ENCODE results near the gene SH3BP4.
A peak's percentile ranks its signal among the peaks of the same experiment; 100 is the strongest.

The SH3BP4 gene

GRCh38 chr2:235078914-235079472 is 127.2 kb downstream of the SH3BP4 start:
- Histone ChIP-seq H3K9ac (ENCODE audit: insufficient read length) (no peak overlapping the region), H3K4me3 (no peak overlapping the region), H3K27ac (no peak overlapping the region), H3K36me3 (ENCODE audit: insufficient read depth, low read length) (no peaks in the 10 kb centered on the region), H3K9me3 (ENCODE audit: low read depth, low read length) (no peaks in the 10 kb centered on the region)
- DNase-seq (ENCODE audit: low read depth, low spot score) = no peak
- no peak for TF ChIP-seq EZH2 (IDR thresholded peaks at IDR 0.05)
- no peak for TF ChIP-seq POLR2AphosphoS5 (IDR thresholded peaks at IDR 0.05; ENCODE audit: borderline replicate concordance, low read depth, low read length)
- TF ChIP-seq FOXP2 (optimal IDR thresholded peaks at IDR 0.05; ENCODE audit: control extremely low read depth, extremely low read length, insufficient read depth) = no peak

DNA sequence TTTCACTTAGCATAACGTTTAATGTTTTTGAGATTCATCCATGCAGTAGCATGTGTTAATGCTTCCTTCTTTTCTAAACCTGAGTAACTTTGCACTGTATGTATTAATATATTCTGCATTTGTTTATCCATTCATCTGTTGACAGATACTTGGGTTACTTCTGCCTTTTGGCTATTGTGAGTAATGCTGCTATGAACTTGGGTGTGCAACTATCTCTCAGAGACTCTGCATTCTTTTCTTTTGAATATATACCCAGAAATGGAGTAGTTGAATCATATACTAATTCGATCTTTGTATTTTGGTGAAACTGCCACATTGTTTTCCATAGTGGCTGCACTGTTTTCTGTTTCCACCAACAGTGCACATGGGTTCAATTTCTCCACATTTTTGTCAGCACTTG is 128.3 kb downstream of the SH3BP4 start:
- H3K36me3 ChIP-seq (ENCODE audit: insufficient read depth, low read length) = no peaks in the 10 kb centered on the region
- peaks cover 3% of the 10 kb centered on the region; the same call in 1 of the 2 replicates for H3K9me3 ChIP-seq (ENCODE audit: low read depth, low read length)
- H3K9ac ChIP-seq (ENCODE audit: insufficient read length) = no peak overlapping the region
- no peak for DNase-seq (ENCODE audit: low read depth, low spot score)
- TF ChIP-seq EZH2 (IDR thresholded peaks at IDR 0.05) (no peak), FOXP2 (optimal IDR thresholded peaks at IDR 0.05; ENCODE audit: control extremely low read depth, extremely low read length, insufficient read depth) (no peak), POLR2AphosphoS5 (IDR thresholded peaks at IDR 0.05; ENCODE audit: borderline replicate concordance, low read depth, low read length) (no peak)
- H3K4me3 ChIP-seq = no peak overlapping the region
- H3K27ac ChIP-seq = no peak overlapping the region

- H3K9ac ChIP-seq (ENCODE audit: insufficient read length) = no peak overlapping the region
- peaks cover 5% of the 10 kb centered on the region; the same call in 1 of the 2 replicates for H3K9me3 ChIP-seq (ENCODE audit: low read depth, low read length)
- TF ChIP-seq EZH2 (IDR thresholded peaks at IDR 0.05) (no peak), FOXP2 (optimal IDR thresholded peaks at IDR 0.05; ENCODE audit: control extremely low read depth, extremely low read length, insufficient read depth) (no peak), POLR2AphosphoS5 (IDR thresholded peaks at IDR 0.05; ENCODE audit: borderline replicate concordance, low read depth, low read length) (no peak)
- no peaks in the 10 kb centered on the region for H3K36me3 ChIP-seq (ENCODE audit: insufficient read depth, low read length)
- no peak overlapping the region for H3K4me3 ChIP-seq
- no peak for DNase-seq (ENCODE audit: low read depth, low spot score)
- no peak overlapping the region for H3K27ac ChIP-seq
These were observed 130.9 kb downstream of the SH3BP4 start for GRCh38 chr2:235082578-235083338.

DNA sequence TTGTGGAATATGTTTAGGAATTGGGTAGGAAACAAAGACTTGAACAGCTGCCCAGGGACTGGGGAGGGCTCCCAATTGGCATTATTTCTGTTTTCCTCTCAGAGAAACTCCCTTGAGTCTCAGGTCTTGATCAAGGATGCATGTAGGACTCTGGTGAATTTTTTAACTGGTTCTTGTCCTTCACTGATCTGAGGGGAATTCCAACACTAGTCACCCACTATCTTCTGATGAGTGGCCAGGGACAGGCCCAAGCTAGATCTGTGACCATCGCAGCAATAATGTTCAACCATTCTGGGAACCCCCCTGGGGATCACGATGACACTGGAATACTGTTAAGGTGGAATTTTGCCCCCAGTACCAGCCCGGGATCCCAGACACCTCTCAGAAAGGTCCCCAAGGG is 132.0 kb downstream of the SH3BP4 start:
- H3K9ac ChIP-seq (ENCODE audit: insufficient read length) = no peak overlapping the region
- no peaks in the 10 kb centered on the region for H3K36me3 ChIP-seq (ENCODE audit: insufficient read depth, low read length)
- H3K4me3 ChIP-seq = no peak overlapping the region
- H3K27ac ChIP-seq = no peak overlapping the region
- DNase-seq (ENCODE audit: low read depth, low spot score) = no peak
- H3K9me3 ChIP-seq (ENCODE audit: low read depth, low read length) = peaks cover 5% of the 10 kb centered on the region; the same call in 1 of the 2 replicates
- TF ChIP-seq EZH2 (IDR thresholded peaks at IDR 0.05) (no peak), POLR2AphosphoS5 (IDR thresholded peaks at IDR 0.05; ENCODE audit: borderline replicate concordance, low read depth, low read length) (no peak), FOXP2 (optimal IDR thresholded peaks at IDR 0.05; ENCODE audit: control extremely low read depth, extremely low read length, insufficient read depth) (no peak)

DNA sequence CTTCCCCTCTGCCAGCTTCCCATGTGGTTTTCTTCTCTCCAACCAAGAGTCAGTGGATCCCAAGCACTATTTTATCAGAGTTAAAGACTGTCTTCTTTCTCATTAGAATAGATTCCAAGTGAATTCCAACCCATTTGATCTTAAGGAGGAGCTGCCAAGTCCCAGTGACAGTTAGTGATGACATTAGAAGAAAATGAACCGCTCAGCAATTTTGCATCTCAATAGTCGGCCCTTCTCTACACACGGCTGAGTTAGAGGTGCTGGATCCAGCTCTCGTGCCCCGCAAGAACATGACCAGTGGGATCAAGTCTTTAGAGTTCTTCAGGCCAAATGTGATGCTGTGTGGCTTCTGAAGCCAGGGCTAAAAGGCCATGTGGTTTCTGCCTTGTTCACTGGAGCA is 132.6 kb downstream of the SH3BP4 start:
- TF ChIP-seq EZH2 (IDR thresholded peaks at IDR 0.05) = no peak
- no peak for TF ChIP-seq POLR2AphosphoS5 (IDR thresholded peaks at IDR 0.05; ENCODE audit: borderline replicate concordance, low read depth, low read length)
- no peak for TF ChIP-seq FOXP2 (optimal IDR thresholded peaks at IDR 0.05; ENCODE audit: control extremely low read depth, extremely low read length, insufficient read depth)
- Histone ChIP-seq H3K4me3 (no peak overlapping the region), H3K27ac (no peak overlapping the region), H3K36me3 (ENCODE audit: insufficient read depth, low read length) (no peaks in the 10 kb centered on the region), H3K9me3 (ENCODE audit: low read depth, low read length) (peaks cover 5% of the 10 kb centered on the region; the same call in 1 of the 2 replicates), H3K9ac (ENCODE audit: insufficient read length) (no peak overlapping the region)
- no peak for DNase-seq (ENCODE audit: low read depth, low spot score)

- no peak overlapping the region for H3K9ac ChIP-seq (ENCODE audit: insufficient read length)
- no peak overlapping the region for H3K27ac ChIP-seq
- DNase-seq (ENCODE audit: low read depth, low spot score) = peak; percentile 39
- H3K36me3 ChIP-seq (ENCODE audit: insufficient read depth, low read length) = no peaks in the 10 kb centered on the region
- TF ChIP-seq POLR2AphosphoS5 (IDR thresholded peaks at IDR 0.05; ENCODE audit: borderline replicate concordance, low read depth, low read length) (no peak), FOXP2 (optimal IDR thresholded peaks at IDR 0.05; ENCODE audit: control extremely low read depth, extremely low read length, insufficient read depth) (no peak), EZH2 (IDR thresholded peaks at IDR 0.05) (no peak)
- no peak overlapping the region for H3K4me3 ChIP-seq
- H3K9me3 ChIP-seq (ENCODE audit: low read depth, low read length) = peaks cover 5% of the 10 kb centered on the region; the same call in 1 of the 2 replicates
These were observed 133.7 kb downstream of the SH3BP4 start for GRCh38 chr2:235085476-235085875.

DNA sequence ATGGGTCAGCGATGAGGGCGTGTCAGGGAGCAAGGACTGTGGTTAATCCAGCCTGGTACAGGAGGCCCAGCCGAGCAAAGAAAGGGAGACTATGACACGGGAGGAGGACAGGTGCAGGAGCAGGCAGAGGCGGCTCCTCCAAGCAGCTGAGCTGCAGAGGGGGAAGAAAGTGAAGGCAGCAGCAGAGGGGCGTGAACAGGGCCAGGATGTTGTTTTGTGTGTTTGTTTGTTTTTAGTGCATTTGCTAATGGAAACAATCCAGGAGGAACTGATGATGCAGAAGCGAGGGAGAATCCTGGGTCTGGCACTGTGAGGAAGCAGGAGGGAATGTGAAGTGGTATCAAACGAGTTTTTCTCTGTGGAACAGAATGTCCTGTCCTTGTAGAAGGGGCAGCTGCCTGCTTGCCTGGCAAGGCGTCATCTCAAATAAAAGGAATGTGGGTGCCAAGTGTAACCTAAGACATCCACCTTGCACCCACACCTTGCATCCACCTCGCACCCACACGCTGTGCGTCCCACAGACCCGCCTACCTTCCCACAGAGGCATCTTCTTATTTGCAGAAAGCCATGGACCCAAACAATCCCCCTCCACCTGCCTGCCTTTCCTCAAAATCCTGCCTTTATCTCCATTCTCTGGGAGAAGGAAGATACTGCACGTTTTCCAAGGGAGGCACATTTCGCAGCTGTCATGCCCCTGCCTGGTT is 134.8 kb downstream of the SH3BP4 start:
- Histone ChIP-seq H3K4me3 (no peak overlapping the region), H3K36me3 (ENCODE audit: insufficient read depth, low read length) (no peaks in the 10 kb centered on the region), H3K9ac (ENCODE audit: insufficient read length) (no peak overlapping the region), H3K9me3 (ENCODE audit: low read depth, low read length) (peaks cover 5% of the 10 kb centered on the region; the same call in 1 of the 2 replicates), H3K27ac (no peak overlapping the region)
- TF ChIP-seq FOXP2 (optimal IDR thresholded peaks at IDR 0.05; ENCODE audit: control extremely low read depth, extremely low read length, insufficient read depth) (no peak), POLR2AphosphoS5 (IDR thresholded peaks at IDR 0.05; ENCODE audit: borderline replicate concordance, low read depth, low read length) (no peak), EZH2 (IDR thresholded peaks at IDR 0.05) (no peak)
- no peak for DNase-seq (ENCODE audit: low read depth, low spot score)

DNA sequence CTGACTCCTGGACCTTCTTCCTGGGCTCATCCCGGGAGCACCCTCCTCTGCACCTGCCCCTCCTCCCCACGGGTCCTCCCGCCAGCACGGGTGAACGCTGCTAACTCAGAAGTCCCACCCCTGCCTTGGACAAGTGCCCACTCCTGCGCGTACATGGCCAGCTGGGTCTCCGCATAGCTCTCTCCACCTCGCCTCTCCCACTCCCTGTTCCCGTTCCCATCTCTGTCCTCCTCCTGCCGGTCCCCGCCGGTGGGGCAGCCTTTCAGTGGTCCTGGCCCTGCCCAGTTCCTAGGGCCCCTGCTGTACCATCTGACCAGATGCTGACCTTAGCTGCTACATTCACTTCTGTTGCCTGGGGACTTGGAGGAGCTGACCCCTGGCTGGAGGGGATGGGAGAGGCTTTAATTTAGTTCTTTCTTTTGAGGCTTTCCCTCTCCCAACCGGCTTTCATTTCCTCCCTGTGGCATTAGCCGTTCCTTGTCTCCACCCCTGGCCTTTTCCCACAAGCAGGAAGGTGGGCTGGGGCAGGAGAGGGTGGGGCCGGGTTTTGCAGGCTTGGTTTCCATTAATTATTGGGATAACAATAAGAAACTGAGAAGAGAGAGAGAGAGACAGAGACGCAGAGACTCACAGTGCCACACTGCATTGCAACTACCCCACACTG is 136.1 kb downstream of the SH3BP4 start:
- Histone ChIP-seq H3K27ac (no peak overlapping the region), H3K9ac (ENCODE audit: insufficient read length) (no peak overlapping the region), H3K36me3 (ENCODE audit: insufficient read depth, low read length) (no peaks in the 10 kb centered on the region), H3K9me3 (ENCODE audit: low read depth, low read length) (peaks cover 5% of the 10 kb centered on the region; the same call in 1 of the 2 replicates), H3K4me3 (no peak overlapping the region)
- no peak for DNase-seq (ENCODE audit: low read depth, low spot score)
- TF ChIP-seq FOXP2 (optimal IDR thresholded peaks at IDR 0.05; ENCODE audit: control extremely low read depth, extremely low read length, insufficient read depth) = no peak
- TF ChIP-seq POLR2AphosphoS5 (IDR thresholded peaks at IDR 0.05; ENCODE audit: borderline replicate concordance, low read depth, low read length) = no peak
